GM23338 (cell line): ENCODE data around the gene ZNF438. TPM values are rescaled to one million over a fixed set of nuclear protein-coding genes. Genes with fewer than 3 reads are reported as not detected.

Experiments
- ATAC-seq: fragments of 200-7000 bp; cut with Tn5 transposase; 3 replicates; pipeline ENCODE4 v1.9.1; 2020
- DNase-seq: peaks from one replicate; pipeline ENCODE4 v3.0.0-alpha.2; 2015; ENCODE audit warnings: low spot score
- H2AFZ ChIP-seq: fragments of 200-600 bp; sonication (generic); 2 replicates; pipeline ENCODE4 v1.8.0; 2016; ENCODE audit warnings: antibody characterized with exemption, mild to moderate bottlenecking, moderate library complexity
- H3F3A ChIP-seq: fragments of 200-600 bp; sonication (generic); replicated peaks from 2 replicates; pipeline ENCODE4 v1.8.0; 2017; ENCODE audit warnings: antibody characterized with exemption, mixed run types, low read depth
- H3K27ac ChIP-seq: fragments of 200-600 bp; sonication (generic); 2 replicates; pipeline ENCODE4 v1.6.1; 2016; ENCODE audit warnings: low read depth
- H3K27me3 ChIP-seq: fragments of 200-600 bp; sonication (generic); 2 replicates; pipeline ENCODE4 v1.8.0; 2016; ENCODE audit warnings: mild to moderate bottlenecking, mixed run types, moderate library complexity; ENCODE audit not compliant: insufficient read depth
- H3K36me3 ChIP-seq: fragments of 200-600 bp; sonication (generic); 2 replicates; pipeline ENCODE4 v1.8.0; 2016; ENCODE audit warnings: mild to moderate bottlenecking; ENCODE audit not compliant: insufficient read depth
- H3K4me1 ChIP-seq: fragments of 200-600 bp; sonication (generic); 2 replicates; pipeline ENCODE4 v1.8.0; 2016; ENCODE audit warnings: mild to moderate bottlenecking, moderate library complexity; ENCODE audit not compliant: insufficient read depth
- H3K4me2 ChIP-seq: fragments of 200-600 bp; sonication (generic); 2 replicates; pipeline ENCODE4 v1.7.1; 2017; ENCODE audit warnings: mixed run types
- H3K4me3 ChIP-seq: fragments of 200-600 bp; sonication (generic); 2 replicates; pipeline ENCODE4 v1.6.1; 2016; ENCODE audit warnings: mixed run types
- H3K79me2 ChIP-seq: fragments of 200-600 bp; sonication (generic); replicated peaks from 2 replicates; pipeline ENCODE4 v1.8.0; 2017; ENCODE audit warnings: mild to moderate bottlenecking; ENCODE audit not compliant: insufficient read depth
- H3K9me2 ChIP-seq: fragments of 200-600 bp; sonication (generic); 2 replicates; pipeline ENCODE4 v1.8.0; 2017; ENCODE audit not compliant: insufficient read depth
- H4K20me1 ChIP-seq: fragments of 200-600 bp; sonication (generic); replicated peaks from 2 replicates; pipeline ENCODE4 v1.8.0; 2017; ENCODE audit warnings: mild to moderate bottlenecking; ENCODE audit not compliant: insufficient read depth
- H3K27ac Mint-ChIP-seq: 2 replicates; pipeline ENCODE4 v1.8.0; 2020; ENCODE audit warnings: inconsistent platforms, mild to moderate bottlenecking, moderate library complexity, mixed read lengths
- H3K27me3 Mint-ChIP-seq: 3 replicates; pipeline ENCODE4 v1.8.0; 2022; ENCODE audit warnings: low read depth, mild to moderate bottlenecking, moderate library complexity, mixed read lengths, inconsistent platforms; ENCODE audit not compliant: insufficient read depth, poor library complexity
- H3K36me3 Mint-ChIP-seq: 3 replicates; pipeline ENCODE4 v1.8.0; 2021; ENCODE audit warnings: low read depth, mild to moderate bottlenecking, inconsistent platforms, moderate library complexity, mixed read lengths
- H3K4me1 Mint-ChIP-seq: 3 replicates; pipeline ENCODE4 v1.8.0; 2020; ENCODE audit warnings: mild to moderate bottlenecking, inconsistent platforms, mixed read lengths
- H3K4me3 Mint-ChIP-seq: 3 replicates; pipeline ENCODE4 v1.8.0; 2021; ENCODE audit warnings: moderate library complexity, mild to moderate bottlenecking, inconsistent platforms, mixed read lengths
- H3K9me3 Mint-ChIP-seq: 3 replicates; pipeline ENCODE4 v1.8.0; 2020; ENCODE audit warnings: moderate library complexity, mild to moderate bottlenecking, inconsistent platforms, mixed read lengths
- CREB1 ChIP-seq: fragments of 250-450 bp; sonication (Bioruptor Pico); IDR thresholded peaks from 2 replicates; pipeline ENCODE4 v1.5.0; 2020; ENCODE audit warnings: low read depth, mild to moderate bottlenecking, moderate library complexity
- CTCF ChIP-seq, 2 experiments: fragments of 200-600 bp in 1 of 2; sonication (generic) in 1 of 2; conservative IDR thresholded peaks; 2 replicates each; pipeline versions ENCODE4 v1.5.1 to v1.6.1; 2016 to 2017; ENCODE audit warnings: antibody characterized with exemption in 2 of 2, low read depth in 2 of 2, mild to moderate bottlenecking in 2 of 2, moderate library complexity in 1 of 2
- EZH2 ChIP-seq: fragments of 200-600 bp; sonication (generic); IDR thresholded peaks from one replicate; pipeline ENCODE4 v1.8.0; 2017; ENCODE audit warnings: antibody characterized with exemption, mild to moderate bottlenecking, low read depth; ENCODE audit not compliant: unreplicated experiment
- JUNB ChIP-seq: IDR thresholded peaks from one replicate; pipeline ENCODE4 v1.6.1; 2016; ENCODE audit warnings: antibody characterized with exemption; ENCODE audit not compliant: unreplicated experiment
- POLR2AphosphoS5 ChIP-seq: IDR thresholded peaks from 2 replicates; pipeline ENCODE4 v1.6.1; 2016; ENCODE audit warnings: antibody characterized with exemption, low read depth
- REST ChIP-seq: IDR thresholded peaks from one replicate; pipeline ENCODE4 v1.6.1; 2018; ENCODE audit warnings: antibody characterized with exemption; ENCODE audit not compliant: unreplicated experiment
- STAT1 ChIP-seq: IDR thresholded peaks from one replicate; pipeline ENCODE4 v1.6.1; 2016; ENCODE audit warnings: antibody characterized with exemption; ENCODE audit not compliant: unreplicated experiment
- ZNF331 ChIP-seq: fragments of 250-450 bp; sonication (Bioruptor Pico); IDR thresholded peaks from 2 replicates; pipeline ENCODE4 v1.5.0; 2020; ENCODE audit warnings: low read depth, mild to moderate bottlenecking, moderate library complexity
- polyA plus RNA-seq: library from polyadenylated mRNA; unstranded; fragments of >200 nt; fragmentation: Nextera tagmentation; extraction: Ambion mirVana; gene quantifications from 2 replicates; pipeline ENCODE4 v1.2.1, GENCODE V29; 2016
- total RNA-seq: library from RNA; depleted of rRNA; stranded (reverse); fragments of >200 nt; shearing (Covaris generic); gene quantifications from 2 replicates; pipeline ENCODE4 v1.2.3, GENCODE V29; 2014
- TF ChIP-seq, protein P1 (sequence below): IDR thresholded peaks from 2 replicates; pipeline ENCODE4 v1.6.1; 2016; ENCODE audit warnings: antibody characterized with exemption

Gene ZNF438
- total and polyA plus RNA-seq, 2 experiments from 2014 or later = 0.91 to 0.94 TPM

GRCh38 chr10:30943451-30943850 is 88.2 kb downstream of the ZNF438 start:
- H3F3A ChIP-seq = no peaks in the 10 kb centered on the region
- peak; percentile 4 for DNase-seq
- H3K27me3 ChIP-seq = no peaks in the 10 kb centered on the region
- no peaks in the 10 kb centered on the region for H3K4me1 ChIP-seq
- no peak overlapping the region for H3K27ac Mint-ChIP-seq
- H3K27ac ChIP-seq = no peak overlapping the region
- no peak overlapping the region for H3K4me3 Mint-ChIP-seq
- no peak overlapping the region for H2AFZ ChIP-seq
- TF ChIP-seq, protein P1, sequence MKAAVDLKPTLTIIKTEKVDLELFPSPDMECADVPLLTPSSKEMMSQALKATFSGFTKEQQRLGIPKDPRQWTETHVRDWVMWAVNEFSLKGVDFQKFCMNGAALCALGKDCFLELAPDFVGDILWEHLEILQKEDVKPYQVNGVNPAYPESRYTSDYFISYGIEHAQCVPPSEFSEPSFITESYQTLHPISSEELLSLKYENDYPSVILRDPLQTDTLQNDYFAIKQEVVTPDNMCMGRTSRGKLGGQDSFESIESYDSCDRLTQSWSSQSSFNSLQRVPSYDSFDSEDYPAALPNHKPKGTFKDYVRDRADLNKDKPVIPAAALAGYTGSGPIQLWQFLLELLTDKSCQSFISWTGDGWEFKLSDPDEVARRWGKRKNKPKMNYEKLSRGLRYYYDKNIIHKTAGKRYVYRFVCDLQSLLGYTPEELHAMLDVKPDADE = no peak
- TF ChIP-seq REST (no peak), ZNF331 (CRISPR knock-in tag) (no peak), CREB1 (CRISPR knock-in tag) (no peak), STAT1 (no peak), POLR2AphosphoS5 (no peak), CTCF (conservative IDR thresholded peaks at IDR 0.05; ENCODE audit: low read depth in 2 of 2) (no peak), EZH2 (no peak)
- no peak overlapping the region for H3K4me3 ChIP-seq
- no peak overlapping the region for H3K4me2 ChIP-seq
- H3K27me3 Mint-ChIP-seq = no peaks in the 10 kb centered on the region
- no peaks in the 10 kb centered on the region for H3K36me3 ChIP-seq
- H3K9me3 Mint-ChIP-seq = peaks cover 10% of the 10 kb centered on the region; the same call in 2 of the 3 replicates
- H3K9me2 ChIP-seq = no peaks in the 10 kb centered on the region
- ATAC-seq = no peak
- no peaks in the 10 kb centered on the region for H3K79me2 ChIP-seq
- H3K36me3 Mint-ChIP-seq = peaks cover 6% of the 10 kb centered on the region; the same call in 2 of the 3 replicates
- peaks cover 8% of the 10 kb centered on the region; the same call in 2 of the 3 replicates for H3K4me1 Mint-ChIP-seq
- no peaks in the 10 kb centered on the region for H4K20me1 ChIP-seq

DNA sequence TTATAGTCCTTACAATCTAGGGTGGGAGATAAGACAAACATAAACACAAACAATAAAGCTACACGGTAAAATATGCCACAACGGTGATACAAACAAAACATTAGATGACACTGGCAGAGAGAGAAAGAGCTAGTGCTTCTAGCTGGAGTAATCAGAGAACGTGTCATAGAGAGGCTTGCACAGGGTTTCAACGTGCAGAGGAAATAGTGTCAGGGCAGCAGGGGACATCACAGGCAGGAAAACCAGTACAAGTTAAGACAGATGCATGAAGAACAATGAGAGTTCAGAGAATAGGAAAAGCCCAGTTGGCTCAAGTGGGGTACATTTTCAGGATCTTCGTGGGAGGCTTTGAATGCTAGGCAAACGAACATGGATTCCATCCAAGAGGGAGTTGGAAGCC is 91.4 kb downstream of the ZNF438 start:
- Mint-ChIP-seq H3K4me3 (no peak overlapping the region), H3K27ac (no peak overlapping the region; the same call in 1 of the 2 replicates), H3K4me1 (peaks cover 8% of the 10 kb centered on the region; the same call in 2 of the 3 replicates)

More for the DNA sequence above, 91.4 kb downstream of the ZNF438 start:
- H3F3A ChIP-seq = no peaks in the 10 kb centered on the region
- no peaks in the 10 kb centered on the region for H3K36me3 ChIP-seq
- H3K9me2 ChIP-seq = no peaks in the 10 kb centered on the region
- ATAC-seq (no peak), DNase-seq (no peak)
- no peaks in the 10 kb centered on the region for H3K4me1 ChIP-seq
- H3K27me3 ChIP-seq = no peaks in the 10 kb centered on the region
- H2AFZ ChIP-seq = no peak overlapping the region
- no peak overlapping the region for H3K4me3 ChIP-seq
- H3K36me3 Mint-ChIP-seq = peaks cover 11% of the 10 kb centered on the region; the same call in 2 of the 3 replicates
- TF ChIP-seq JUNB = no peak
- no peak for TF ChIP-seq CTCF (conservative IDR thresholded peaks at IDR 0.05; ENCODE audit: low read depth in 2 of 2)
- no peaks in the 10 kb centered on the region for H4K20me1 ChIP-seq
- no peaks in the 10 kb centered on the region for H3K9me3 Mint-ChIP-seq
- no peaks in the 10 kb centered on the region for H3K79me2 ChIP-seq
- H3K27me3 Mint-ChIP-seq = peaks cover 7% of the 10 kb centered on the region
- no peak overlapping the region for H3K4me2 ChIP-seq
- no peak overlapping the region for H3K27ac ChIP-seq
